Measurements from ENCODE around the gene FNDC3B. TPM values are rescaled to one million over a fixed set of nuclear protein-coding genes. Genes with fewer than 3 reads are reported as not detected.
A peak's percentile ranks its signal among the peaks of the same experiment; 100 is the strongest.

FNDC3B gene
- total RNA-seq, 1 donor, result 139 TPM

GRCh38 chr3:172131746-172132145 is 92.4 kb downstream of the FNDC3B start:
- no peak for DNase-seq (ENCODE audit: low read depth)
- H3K4me3 ChIP-seq (ENCODE audit: low read depth, low read length), result no peak overlapping the region
- TF ChIP-seq CTCF (IDR thresholded peaks at IDR 0.05; ENCODE audit: insufficient read depth, low read length), result no peak

- H3K4me3 ChIP-seq (ENCODE audit: low read depth, low read length), result no peak overlapping the region
- DNase-seq (ENCODE audit: low read depth), result no peak
- TF ChIP-seq CTCF (IDR thresholded peaks at IDR 0.05; ENCODE audit: insufficient read depth, low read length), result no peak
Measured at GRCh38 chr3:172132159-172132586, 92.8 kb downstream of the FNDC3B start.

GRCh38 chr3:172132721-172133311 is 93.4 kb downstream of the FNDC3B start:
- H3K4me3 ChIP-seq (ENCODE audit: low read depth, low read length), result no peak overlapping the region
- TF ChIP-seq CTCF (IDR thresholded peaks at IDR 0.05; ENCODE audit: insufficient read depth, low read length), result no peak
- DNase-seq (ENCODE audit: low read depth), result no peak

- DNase-seq (ENCODE audit: low read depth), result no peak
- TF ChIP-seq CTCF (IDR thresholded peaks at IDR 0.05; ENCODE audit: insufficient read depth, low read length), result no peak
- no peak overlapping the region for H3K4me3 ChIP-seq (ENCODE audit: low read depth, low read length)
Measured at GRCh38 chr3:172133838-172134237, 94.5 kb downstream of the FNDC3B start.

- H3K4me3 ChIP-seq (ENCODE audit: low read depth, low read length), result no peak overlapping the region
- no peak for DNase-seq (ENCODE audit: low read depth)
- TF ChIP-seq CTCF (IDR thresholded peaks at IDR 0.05; ENCODE audit: insufficient read depth, low read length), result no peak
Measured at GRCh38 chr3:172134352-172134751, 95.0 kb downstream of the FNDC3B start.

GRCh38 chr3:172135185-172135584 is 95.8 kb downstream of the FNDC3B start:
- no peak for TF ChIP-seq CTCF (IDR thresholded peaks at IDR 0.05; ENCODE audit: insufficient read depth, low read length)
- no peak for DNase-seq (ENCODE audit: low read depth)
- H3K4me3 ChIP-seq (ENCODE audit: low read depth, low read length), result no peak overlapping the region

GRCh38 chr3:172135820-172136219 is 96.4 kb downstream of the FNDC3B start:
- DNase-seq (ENCODE audit: low read depth), result peak; percentile 76
- no peak for TF ChIP-seq CTCF (IDR thresholded peaks at IDR 0.05; ENCODE audit: insufficient read depth, low read length)
- H3K4me3 ChIP-seq (ENCODE audit: low read depth, low read length), result no peak overlapping the region

All from fibroblast of the aortic adventitia (primary cell).